Measurements from ENCODE around the gene SMIM24.
"Not testable (repeated sequence)": the region's sequence is repeated elsewhere in the genome, so short reads cannot be mapped to it uniquely, and the experiment has no call there.

Gene SMIM24

GRCh38 chr19:3463714-3464586 is 16.4 kb downstream of the SMIM24 start:
- H3K27me3 Mint-ChIP-seq (ENCODE audit: low read depth), result no peaks in the 10 kb centered on the region
- no peaks in the 10 kb centered on the region for H3K4me1 Mint-ChIP-seq (ENCODE audit: low read depth)
- H3K27ac Mint-ChIP-seq, result no peak overlapping the region
- H3K4me3 Mint-ChIP-seq, result no peak overlapping the region
- no peaks in the 10 kb centered on the region for H3K36me3 Mint-ChIP-seq (ENCODE audit: low read depth)
- no peaks in the 10 kb centered on the region for H3K9me3 Mint-ChIP-seq

- H3K27ac Mint-ChIP-seq, result no peak overlapping the region
- no peaks in the 10 kb centered on the region for H3K4me1 Mint-ChIP-seq (ENCODE audit: low read depth)
- no peaks in the 10 kb centered on the region for H3K27me3 Mint-ChIP-seq (ENCODE audit: low read depth)
- H3K9me3 Mint-ChIP-seq, result no peaks in the 10 kb centered on the region
- H3K4me3 Mint-ChIP-seq, result no peak overlapping the region
- no peaks in the 10 kb centered on the region for H3K36me3 Mint-ChIP-seq (ENCODE audit: low read depth)
Observed at GRCh38 chr19:3462991-3463713, 17.2 kb downstream of the SMIM24 start.

GRCh38 chr19:3459965-3460582 is 20.3 kb downstream of the SMIM24 start:
- Mint-ChIP-seq H3K4me3 (no peak overlapping the region), H3K9me3 (no peaks in the 10 kb centered on the region), H3K4me1 (ENCODE audit: low read depth) (no peaks in the 10 kb centered on the region), H3K27me3 (ENCODE audit: low read depth) (no peaks in the 10 kb centered on the region), H3K36me3 (ENCODE audit: low read depth) (no peaks in the 10 kb centered on the region), H3K27ac (no peak overlapping the region)

GRCh38 chr19:3459089-3459881 is 21.0 kb downstream of the SMIM24 start:
- H3K4me3 Mint-ChIP-seq, result no peak overlapping the region
- H3K27me3 Mint-ChIP-seq (ENCODE audit: low read depth), result no peaks in the 10 kb centered on the region
- H3K9me3 Mint-ChIP-seq, result no peaks in the 10 kb centered on the region
- no peaks in the 10 kb centered on the region for H3K4me1 Mint-ChIP-seq (ENCODE audit: low read depth)
- no peaks in the 10 kb centered on the region for H3K36me3 Mint-ChIP-seq (ENCODE audit: low read depth)
- H3K27ac Mint-ChIP-seq, result peak overlapping the region; percentile 41

- H3K9me3 Mint-ChIP-seq, result no peaks in the 10 kb centered on the region
- H3K4me3 Mint-ChIP-seq, result no peak overlapping the region
- H3K27ac Mint-ChIP-seq, result no peak overlapping the region
Observed at GRCh38 chr19:3458229-3459088, 21.9 kb downstream of the SMIM24 start.

GRCh38 chr19:3457528-3458228 is 22.6 kb downstream of the SMIM24 start:
- Mint-ChIP-seq H3K36me3 (ENCODE audit: low read depth) (peaks cover 2% of the 10 kb centered on the region), H3K4me1 (ENCODE audit: low read depth) (no peaks in the 10 kb centered on the region), H3K27ac (no peak overlapping the region), H3K4me3 (no peak overlapping the region), H3K9me3 (no peaks in the 10 kb centered on the region), H3K27me3 (ENCODE audit: low read depth) (no peaks in the 10 kb centered on the region)

More at GRCh38 chr19:3458229-3459088, 21.9 kb downstream of the SMIM24 start:
- Mint-ChIP-seq H3K27me3 (ENCODE audit: low read depth) (no peaks in the 10 kb centered on the region), H3K36me3 (ENCODE audit: low read depth) (no peaks in the 10 kb centered on the region), H3K4me1 (ENCODE audit: low read depth) (no peaks in the 10 kb centered on the region)

GRCh38 chr19:3456925-3457527 is 23.3 kb downstream of the SMIM24 start:
- Mint-ChIP-seq H3K4me1 (ENCODE audit: low read depth) (no peaks in the 10 kb centered on the region), H3K36me3 (ENCODE audit: low read depth) (peaks cover 2% of the 10 kb centered on the region), H3K9me3 (no peaks in the 10 kb centered on the region), H3K27ac (no peak overlapping the region), H3K27me3 (ENCODE audit: low read depth) (no peaks in the 10 kb centered on the region), H3K4me3 (no peak overlapping the region)

GRCh38 chr19:3455960-3456601 is 24.2 kb downstream of the SMIM24 start:
- Mint-ChIP-seq H3K9me3 (no peaks in the 10 kb centered on the region), H3K4me1 (ENCODE audit: low read depth) (no peaks in the 10 kb centered on the region), H3K27me3 (ENCODE audit: low read depth) (no peaks in the 10 kb centered on the region), H3K36me3 (ENCODE audit: low read depth) (peaks cover 2% of the 10 kb centered on the region), H3K4me3 (no peak overlapping the region), H3K27ac (no peak overlapping the region)

GRCh38 chr19:3455393-3455955 is 24.9 kb downstream of the SMIM24 start:
- no peak overlapping the region for H3K27ac Mint-ChIP-seq

GRCh38 chr19:3454656-3455392 is 25.5 kb downstream of the SMIM24 start:
- Mint-ChIP-seq H3K9me3 (no peaks in the 10 kb centered on the region), H3K4me1 (ENCODE audit: low read depth) (no peaks in the 10 kb centered on the region)

More at GRCh38 chr19:3455393-3455955, 24.9 kb downstream of the SMIM24 start:
- H3K4me3 Mint-ChIP-seq, result no peak overlapping the region
- no peaks in the 10 kb centered on the region for H3K27me3 Mint-ChIP-seq (ENCODE audit: low read depth)
- no peaks in the 10 kb centered on the region for H3K9me3 Mint-ChIP-seq
- H3K4me1 Mint-ChIP-seq (ENCODE audit: low read depth), result no peaks in the 10 kb centered on the region
- H3K36me3 Mint-ChIP-seq (ENCODE audit: low read depth), result peaks cover 2% of the 10 kb centered on the region

GRCh38 chr19:3453840-3454239 is 26.5 kb downstream of the SMIM24 start:
- Mint-ChIP-seq H3K4me1 (ENCODE audit: low read depth) (no peaks in the 10 kb centered on the region), H3K36me3 (ENCODE audit: low read depth) (peaks cover 2% of the 10 kb centered on the region), H3K27ac (no peak overlapping the region), H3K27me3 (ENCODE audit: low read depth) (no peaks in the 10 kb centered on the region), H3K9me3 (no peaks in the 10 kb centered on the region), H3K4me3 (no peak overlapping the region)

More at GRCh38 chr19:3454656-3455392, 25.5 kb downstream of the SMIM24 start:
- H3K27ac Mint-ChIP-seq, result no peak overlapping the region
- H3K36me3 Mint-ChIP-seq (ENCODE audit: low read depth), result peaks cover 2% of the 10 kb centered on the region
- H3K4me3 Mint-ChIP-seq, result no peak overlapping the region
- no peaks in the 10 kb centered on the region for H3K27me3 Mint-ChIP-seq (ENCODE audit: low read depth)

GRCh38 chr19:3452942-3453214 is 27.4 kb downstream of the SMIM24 start:
- not testable (repeated sequence) for H3K27ac Mint-ChIP-seq; H3K36me3 Mint-ChIP-seq (ENCODE audit: low read depth); H3K9me3 Mint-ChIP-seq; H3K4me1 Mint-ChIP-seq (ENCODE audit: low read depth); H3K27me3 Mint-ChIP-seq (ENCODE audit: low read depth); H3K4me3 Mint-ChIP-seq
